Measurements from ENCODE around the gene CHCHD3. TPM values are rescaled to one million over a fixed set of nuclear protein-coding genes. Genes with fewer than 3 reads are reported as not detected.

The CHCHD3 gene
- polyA plus RNA-seq, 3 donors = 30.5 to 56.7 (median 48.8) TPM

DNA sequence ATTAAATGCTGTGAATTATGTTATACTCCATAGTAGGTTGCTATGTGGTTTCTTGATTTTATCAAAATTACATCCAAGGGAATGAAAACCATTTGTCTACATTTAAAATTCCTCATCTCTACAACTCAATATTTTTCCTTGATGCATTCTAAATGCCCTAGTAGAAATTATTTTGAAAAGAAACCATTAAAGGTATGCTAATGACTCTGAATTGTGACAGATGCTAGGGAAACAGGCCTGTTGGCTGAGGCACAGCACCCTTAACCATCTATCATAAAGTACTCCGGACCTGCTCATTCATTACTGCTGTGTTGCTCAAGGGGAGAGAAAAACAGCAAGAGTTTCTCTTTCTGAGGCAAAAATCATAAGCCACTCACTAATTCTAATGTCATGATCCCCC, 131.2 kb downstream of the CHCHD3 start:
- H3K36me3 Mint-ChIP-seq = peaks cover 7 to 14% of the 10 kb centered on the region in 2 donors
- H3K27me3 Mint-ChIP-seq (ENCODE audit: low read depth in 3 of 3) = no peaks in the 10 kb centered on the region
- Histone ChIP-seq H3K4me3 (replicated peaks in 1 of 3; ENCODE audit: low read depth in 2 of 3, low read length in 3 of 3) (no peak overlapping the region), H3K9ac (ENCODE audit: insufficient read depth, low read length, poor library complexity, severe bottlenecking) (no peak overlapping the region), H3K9me3 (replicated peaks in 1 of 2; ENCODE audit: control insufficient read depth in 1 of 2, insufficient read depth in 1 of 2, low read length in 2 of 2) (no peaks in the 10 kb centered on the region), H4K20me1 (ENCODE audit: insufficient read depth, low read length) (no peaks in the 10 kb centered on the region), H3K4me1 (ENCODE audit: control insufficient read depth in 1 of 2, insufficient read depth in 2 of 2, low read length in 2 of 2) (no peaks in the 10 kb centered on the region), H3K27ac (ENCODE audit: low read depth in 1 of 2, low read length in 2 of 2) (no peak overlapping the region), H3K4me2 (replicated peaks; ENCODE audit: extremely low read depth, low read length, poor library complexity, severe bottlenecking) (no peak overlapping the region), H3K36me3 (replicated peaks in 1 of 2; ENCODE audit: control insufficient read depth in 1 of 2, insufficient read depth in 2 of 2, low read length in 2 of 2) (peaks cover 0 to 11% of the 10 kb centered on the region in 2 donors), H3K79me2 (ENCODE audit: insufficient read depth, low read length) (no peaks in the 10 kb centered on the region), H3K27me3 (ENCODE audit: control insufficient read depth in 2 of 2, insufficient read depth in 2 of 2, low read length in 2 of 2) (no peaks in the 10 kb centered on the region), H2AFZ (ENCODE audit: insufficient read depth, low read depth, low read length, poor library complexity, severe bottlenecking) (no peak overlapping the region)
- H3K9me3 Mint-ChIP-seq = no peaks in the 10 kb centered on the region
- no peak overlapping the region for H3K27ac Mint-ChIP-seq
- WGBS (ENCODE audit: insufficient coverage) = no CpG with 5 or more reads among the region's 1 CpG
- no peak overlapping the region for H3K4me3 Mint-ChIP-seq
- intact Hi-C loops (cut with micrococcal nuclease) = no loop called here
- DNase-seq = no peak
- H3K4me1 Mint-ChIP-seq = no peaks in the 10 kb centered on the region
- TF ChIP-seq, protein P1, sequence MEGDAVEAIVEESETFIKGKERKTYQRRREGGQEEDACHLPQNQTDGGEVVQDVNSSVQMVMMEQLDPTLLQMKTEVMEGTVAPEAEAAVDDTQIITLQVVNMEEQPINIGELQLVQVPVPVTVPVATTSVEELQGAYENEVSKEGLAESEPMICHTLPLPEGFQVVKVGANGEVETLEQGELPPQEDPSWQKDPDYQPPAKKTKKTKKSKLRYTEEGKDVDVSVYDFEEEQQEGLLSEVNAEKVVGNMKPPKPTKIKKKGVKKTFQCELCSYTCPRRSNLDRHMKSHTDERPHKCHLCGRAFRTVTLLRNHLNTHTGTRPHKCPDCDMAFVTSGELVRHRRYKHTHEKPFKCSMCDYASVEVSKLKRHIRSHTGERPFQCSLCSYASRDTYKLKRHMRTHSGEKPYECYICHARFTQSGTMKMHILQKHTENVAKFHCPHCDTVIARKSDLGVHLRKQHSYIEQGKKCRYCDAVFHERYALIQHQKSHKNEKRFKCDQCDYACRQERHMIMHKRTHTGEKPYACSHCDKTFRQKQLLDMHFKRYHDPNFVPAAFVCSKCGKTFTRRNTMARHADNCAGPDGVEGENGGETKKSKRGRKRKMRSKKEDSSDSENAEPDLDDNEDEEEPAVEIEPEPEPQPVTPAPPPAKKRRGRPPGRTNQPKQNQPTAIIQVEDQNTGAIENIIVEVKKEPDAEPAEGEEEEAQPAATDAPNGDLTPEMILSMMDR (IDR thresholded peaks at IDR 0.05) = no peak

DNA sequence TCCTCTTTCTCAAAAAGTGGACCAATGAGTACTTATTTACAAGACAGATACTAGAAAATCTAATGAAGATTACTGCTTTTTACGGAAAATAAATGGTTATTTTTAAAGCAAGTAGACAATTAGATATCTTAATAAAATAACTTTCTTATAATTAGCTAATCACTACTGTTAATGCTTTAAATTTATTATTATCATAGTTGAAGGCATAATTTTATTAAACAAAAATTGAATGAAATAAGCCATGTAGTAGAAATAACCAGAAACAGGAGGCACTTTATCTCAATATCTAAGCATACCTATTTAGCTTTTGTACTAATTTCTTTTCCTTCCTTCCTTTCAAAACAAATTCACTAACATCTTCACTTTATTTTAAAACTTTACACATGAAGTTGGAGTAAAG, 134.9 kb downstream of the CHCHD3 start:
- H3K4me2 ChIP-seq (replicated peaks; ENCODE audit: extremely low read depth, low read length, poor library complexity, severe bottlenecking) = no peak overlapping the region
- TF ChIP-seq, protein P1 (IDR thresholded peaks at IDR 0.05) = no peak
- H3K36me3 ChIP-seq (replicated peaks in 1 of 2; ENCODE audit: control insufficient read depth in 1 of 2, insufficient read depth in 2 of 2, low read length in 2 of 2) = peaks cover 0 to 4% of the 10 kb centered on the region in 2 donors
- no peak overlapping the region for H2AFZ ChIP-seq (ENCODE audit: insufficient read depth, low read depth, low read length, poor library complexity, severe bottlenecking)
- no peak overlapping the region for H3K4me3 Mint-ChIP-seq
- no peak overlapping the region for H3K27ac ChIP-seq (ENCODE audit: low read depth in 1 of 2, low read length in 2 of 2)
- peaks cover 4 to 12% of the 10 kb centered on the region in 2 donors for H3K36me3 Mint-ChIP-seq
- intact Hi-C loops (cut with micrococcal nuclease) = no loop called here
- no peak overlapping the region for H3K4me3 ChIP-seq (replicated peaks in 1 of 3; ENCODE audit: low read depth in 2 of 3, low read length in 3 of 3)
- H4K20me1 ChIP-seq (ENCODE audit: insufficient read depth, low read length) = no peaks in the 10 kb centered on the region
- no peaks in the 10 kb centered on the region for H3K27me3 Mint-ChIP-seq (ENCODE audit: low read depth in 3 of 3)
- no peaks in the 10 kb centered on the region for H3K79me2 ChIP-seq (ENCODE audit: insufficient read depth, low read length)
- H3K27ac Mint-ChIP-seq = no peak overlapping the region
- no peaks in the 10 kb centered on the region for H3K27me3 ChIP-seq (ENCODE audit: control insufficient read depth in 2 of 2, insufficient read depth in 2 of 2, low read length in 2 of 2)
- no peaks in the 10 kb centered on the region for H3K9me3 Mint-ChIP-seq
- H3K4me1 ChIP-seq (ENCODE audit: control insufficient read depth in 1 of 2, insufficient read depth in 2 of 2, low read length in 2 of 2) = no peaks in the 10 kb centered on the region
- H3K9ac ChIP-seq (ENCODE audit: insufficient read depth, low read length, poor library complexity, severe bottlenecking) = no peak overlapping the region
- no CpG with 5 or more reads among the region's 1 CpG for WGBS (ENCODE audit: insufficient coverage)
- no peak for DNase-seq
- H3K4me1 Mint-ChIP-seq = no peaks in the 10 kb centered on the region
- no peaks in the 10 kb centered on the region for H3K9me3 ChIP-seq (replicated peaks in 1 of 2; ENCODE audit: control insufficient read depth in 1 of 2, insufficient read depth in 1 of 2, low read length in 2 of 2)
